CD4-positive, CD25-positive, alpha-beta regulatory T cell (primary cell): ENCODE data around the gene DOCK3. TPM values are rescaled to one million over a fixed set of nuclear protein-coding genes. Genes with fewer than 3 reads are reported as not detected.
"Not testable (repeated sequence)": the region's sequence is repeated elsewhere in the genome, so short reads cannot be mapped to it uniquely, and the experiment has no call there.

Experiments used
- ATAC-seq, 2 donors: fragments of 150-1000 bp; cut with Tn5 transposase; one replicate each; pipeline ENCODE4 v1.10.0; 2021; ENCODE audit warnings: low read depth in 2 of 2, moderate number of reproducible peaks in 2 of 2, moderate library complexity in 1 of 2
- DNase-seq, 3 donors: peaks; one replicate each; pipeline versions ENCODE4 v3.0.0 to v3.0.0-alpha.2; 2012 to 2022; ENCODE audit warnings: mixed read lengths in 1 of 3
- H3K27ac ChIP-seq: one replicate; pipeline ENCODE4 v1.7.0; 2013; ENCODE audit warnings: mild to moderate bottlenecking, low read length; ENCODE audit not compliant: insufficient read depth, poor library complexity, severe bottlenecking
- H3K27me3 ChIP-seq: one replicate; pipeline ENCODE4 v1.7.0; 2013; ENCODE audit warnings: low read length; ENCODE audit not compliant: control insufficient read depth, insufficient read depth
- H3K36me3 ChIP-seq: one replicate; pipeline ENCODE4 v1.7.0; 2013; ENCODE audit warnings: mild to moderate bottlenecking, low read length, moderate library complexity; ENCODE audit not compliant: control insufficient read depth, insufficient read depth
- H3K4me1 ChIP-seq: 2 replicates; pipeline ENCODE4 v1.7.0; 2013; ENCODE audit warnings: mild to moderate bottlenecking, low read length; ENCODE audit not compliant: insufficient read depth, control insufficient read depth, poor library complexity, severe bottlenecking
- H3K4me3 ChIP-seq: one replicate; pipeline ENCODE4 v1.7.0; 2013; ENCODE audit warnings: low read depth, mild to moderate bottlenecking, low read length, moderate library complexity
- H3K9me3 ChIP-seq, 2 experiments: 1 replicate in 1 of 2; 2 replicates in 1 of 2; pipeline ENCODE4 v1.7.0; 2013; ENCODE audit warnings: low read length in 2 of 2, mild to moderate bottlenecking in 1 of 2, moderate library complexity in 1 of 2; ENCODE audit not compliant: control insufficient read depth in 2 of 2
- H3K27ac Mint-ChIP-seq, 3 donors: one replicate each; pipeline ENCODE4 v1.8.0; 2020 to 2022; ENCODE audit warnings: mild to moderate bottlenecking in 3 of 3, mixed read lengths in 3 of 3, moderate library complexity in 2 of 3
- H3K27me3 Mint-ChIP-seq: one replicate; pipeline ENCODE4 v1.8.0; 2022; ENCODE audit warnings: mild to moderate bottlenecking, mixed read lengths
- H3K36me3 Mint-ChIP-seq: one replicate; pipeline ENCODE4 v1.8.0; 2020; ENCODE audit warnings: mixed read lengths
- H3K4me1 Mint-ChIP-seq, 4 donors: one replicate each; pipeline ENCODE4 v1.8.0; 2020 to 2022; ENCODE audit warnings: mixed read lengths in 4 of 4, mild to moderate bottlenecking in 1 of 4
- H3K4me3 Mint-ChIP-seq, 4 donors: one replicate each; pipeline ENCODE4 v1.8.0; 2020 to 2022; ENCODE audit warnings: mild to moderate bottlenecking in 4 of 4, mixed read lengths in 4 of 4, moderate library complexity in 3 of 4
- H3K9me3 Mint-ChIP-seq, 7 donors: one replicate each; pipeline ENCODE4 v1.8.0; 2020 to 2022; ENCODE audit warnings: mixed read lengths in 7 of 7, mild to moderate bottlenecking in 3 of 7, moderate library complexity in 2 of 7
- polyA plus RNA-seq, 4 donors: library from polyadenylated mRNA; unstranded; fragments of 300-500 nt; fragmentation: Illumina TruSeq; gene quantifications; one replicate each; pipeline ENCODE4 v1.2.3, GENCODE V29; 2021
- total RNA-seq: library from RNA; stranded (reverse); gene quantifications from one replicate; pipeline ENCODE4 v1.2.3, GENCODE V29; 2022

Gene DOCK3
- total and polyA plus RNA-seq, 5 donors from 2014 or later: 0.03 to 0.35 (median 0.08) TPM

- no peak for ATAC-seq
- Histone ChIP-seq H3K27ac (no peak overlapping the region), H3K27me3 (no peaks in the 10 kb centered on the region), H3K36me3 (no peaks in the 10 kb centered on the region), H3K4me3 (no peak overlapping the region), H3K4me1 (no peaks in the 10 kb centered on the region), H3K9me3 (no peaks in the 10 kb centered on the region)
- H3K27ac Mint-ChIP-seq: no peak overlapping the region
- no peak overlapping the region for H3K4me3 Mint-ChIP-seq
- no peaks in the 10 kb centered on the region for H3K36me3 Mint-ChIP-seq
- H3K27me3 Mint-ChIP-seq: no peaks in the 10 kb centered on the region
- H3K4me1 Mint-ChIP-seq: peaks cover 0 to 4% (median 2%) of the 10 kb centered on the region in 4 donors
- no peaks in the 10 kb centered on the region for H3K9me3 Mint-ChIP-seq
- DNase-seq: no peak
Observed at GRCh38 chr3:50658831-50659230, 15.9 kb upstream of the DOCK3 start.

DNA sequence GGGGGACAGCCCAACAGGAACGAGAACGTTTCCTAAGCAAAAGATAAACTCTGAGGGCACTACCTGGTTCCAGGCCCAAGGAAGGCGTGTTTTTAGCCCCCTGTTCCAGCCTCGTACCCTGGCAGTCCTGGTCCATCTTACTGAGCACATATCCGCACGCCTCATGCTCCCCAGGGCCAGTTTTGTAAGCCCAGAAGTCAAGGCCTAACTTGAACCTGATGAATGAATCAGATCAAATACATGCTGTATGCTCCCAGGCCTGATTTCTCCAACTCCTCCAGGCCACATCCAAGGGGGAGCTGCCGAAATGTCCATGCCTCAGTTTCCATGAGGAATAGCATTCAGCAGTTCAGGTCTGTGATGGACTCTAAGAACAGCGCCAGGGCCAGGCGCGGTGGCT lies 14.3 kb upstream of the DOCK3 start:
- no peaks in the 10 kb centered on the region for H3K36me3 ChIP-seq
- H3K4me3 ChIP-seq: no peak overlapping the region
- no peak overlapping the region for H3K27ac Mint-ChIP-seq
- ATAC-seq (no peak), DNase-seq (no peak)
- H3K36me3 Mint-ChIP-seq: no peaks in the 10 kb centered on the region
- no peaks in the 10 kb centered on the region for H3K9me3 Mint-ChIP-seq
- H3K27ac ChIP-seq: no peak overlapping the region
- H3K4me1 Mint-ChIP-seq: peaks cover 0 to 6% (median 2%) of the 10 kb centered on the region in 4 donors
- no peak overlapping the region for H3K4me3 Mint-ChIP-seq
- H3K4me1 ChIP-seq: no peaks in the 10 kb centered on the region
- H3K27me3 Mint-ChIP-seq: no peaks in the 10 kb centered on the region
- H3K27me3 ChIP-seq: no peaks in the 10 kb centered on the region
- no peaks in the 10 kb centered on the region for H3K9me3 ChIP-seq

- Mint-ChIP-seq H3K36me3 (no peaks in the 10 kb centered on the region), H3K4me3 (no peak overlapping the region), H3K4me1 (peaks cover 0 to 10% (median 3%) of the 10 kb centered on the region in 4 donors), H3K27ac (peak overlapping the region in 1 of 3 donors; percentile 18), H3K9me3 (no peaks in the 10 kb centered on the region), H3K27me3 (no peaks in the 10 kb centered on the region)
- Histone ChIP-seq H3K4me3 (no peak overlapping the region), H3K4me1 (no peaks in the 10 kb centered on the region), H3K27ac (no peak overlapping the region), H3K27me3 (no peaks in the 10 kb centered on the region), H3K36me3 (no peaks in the 10 kb centered on the region), H3K9me3 (no peaks in the 10 kb centered on the region)
- no peak for DNase-seq
- ATAC-seq: no peak
Observed at GRCh38 chr3:50661321-50661837, 13.3 kb upstream of the DOCK3 start.

GRCh38 chr3:50662408-50662807 lies 12.3 kb upstream of the DOCK3 start:
- ATAC-seq (no peak), DNase-seq (no peak)
- Histone ChIP-seq H3K4me3 (no peak overlapping the region), H3K27ac (no peak overlapping the region), H3K4me1 (no peaks in the 10 kb centered on the region), H3K27me3 (no peaks in the 10 kb centered on the region), H3K36me3 (no peaks in the 10 kb centered on the region), H3K9me3 (no peaks in the 10 kb centered on the region)
- no peaks in the 10 kb centered on the region for H3K27me3 Mint-ChIP-seq
- H3K9me3 Mint-ChIP-seq: no peaks in the 10 kb centered on the region
- no peak overlapping the region for H3K4me3 Mint-ChIP-seq
- peak overlapping the region in 1 of 3 donors; percentile 2 for H3K27ac Mint-ChIP-seq
- no peaks in the 10 kb centered on the region for H3K36me3 Mint-ChIP-seq
- peaks cover 0 to 8% (median 3%) of the 10 kb centered on the region in 4 donors for H3K4me1 Mint-ChIP-seq

DNA sequence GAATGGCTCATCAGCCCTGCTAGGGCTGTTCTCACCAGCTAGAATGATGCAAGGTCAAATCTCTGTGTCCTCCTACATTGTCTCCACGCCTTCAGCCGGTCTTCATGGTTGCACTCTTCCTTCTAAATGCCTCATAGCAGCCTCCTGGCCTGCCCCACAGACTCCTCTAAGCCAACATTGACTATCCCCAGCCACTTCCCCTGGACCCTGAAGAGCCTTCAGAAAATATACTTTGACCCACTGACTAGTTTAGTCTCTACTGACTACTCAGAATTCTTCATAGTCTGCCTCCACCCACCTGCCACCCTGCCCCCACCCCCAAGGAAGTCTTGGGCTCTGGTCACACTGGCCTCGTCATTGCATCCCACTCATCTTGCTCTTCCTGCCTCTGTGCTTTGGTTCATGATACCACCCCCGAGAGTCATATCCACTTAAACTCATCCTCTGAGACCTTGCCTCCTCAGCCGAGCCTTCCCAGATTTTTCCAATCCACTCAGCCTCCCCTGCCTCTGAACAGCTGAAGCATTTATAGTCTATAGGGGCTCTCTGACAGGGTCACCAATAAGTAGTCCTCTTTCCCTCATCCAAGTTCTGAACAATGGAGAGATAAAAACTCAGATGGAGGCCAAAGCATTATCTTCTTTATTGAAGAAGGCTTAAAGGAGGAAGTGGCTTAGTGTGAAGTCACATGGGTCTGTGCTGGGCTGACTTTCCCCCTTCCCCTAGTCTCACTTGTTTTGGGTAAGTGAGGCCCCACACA lies 9.5 kb upstream of the DOCK3 start:
- Mint-ChIP-seq H3K9me3 (no peaks in the 10 kb centered on the region), H3K4me3 (no peak overlapping the region), H3K36me3 (no peaks in the 10 kb centered on the region), H3K27me3 (peaks cover 5% of the 10 kb centered on the region), H3K27ac (peak overlapping the region; percentile 6 to 34 (median 21)), H3K4me1 (peaks cover 0 to 8% (median 3%) of the 10 kb centered on the region in 4 donors)
- Histone ChIP-seq H3K27ac (no peak overlapping the region), H3K9me3 (no peaks in the 10 kb centered on the region), H3K27me3 (no peaks in the 10 kb centered on the region), H3K4me3 (no peak overlapping the region), H3K36me3 (no peaks in the 10 kb centered on the region), H3K4me1 (no peaks in the 10 kb centered on the region)
- ATAC-seq: no peak
- no peak for DNase-seq

- not testable (repeated sequence) for DNase-seq, H3K4me3 ChIP-seq, H3K4me1 Mint-ChIP-seq, H3K36me3 Mint-ChIP-seq, H3K4me1 ChIP-seq, H3K4me3 Mint-ChIP-seq, ATAC-seq, H3K27me3 Mint-ChIP-seq, H3K9me3 Mint-ChIP-seq, H3K9me3 ChIP-seq, H3K27me3 ChIP-seq, H3K36me3 ChIP-seq, H3K27ac ChIP-seq
- peak overlapping the region in 1 of 3 donors; percentile 34 for H3K27ac Mint-ChIP-seq
Observed at GRCh38 chr3:50665841-50666115, 8.9 kb upstream of the DOCK3 start.

DNA sequence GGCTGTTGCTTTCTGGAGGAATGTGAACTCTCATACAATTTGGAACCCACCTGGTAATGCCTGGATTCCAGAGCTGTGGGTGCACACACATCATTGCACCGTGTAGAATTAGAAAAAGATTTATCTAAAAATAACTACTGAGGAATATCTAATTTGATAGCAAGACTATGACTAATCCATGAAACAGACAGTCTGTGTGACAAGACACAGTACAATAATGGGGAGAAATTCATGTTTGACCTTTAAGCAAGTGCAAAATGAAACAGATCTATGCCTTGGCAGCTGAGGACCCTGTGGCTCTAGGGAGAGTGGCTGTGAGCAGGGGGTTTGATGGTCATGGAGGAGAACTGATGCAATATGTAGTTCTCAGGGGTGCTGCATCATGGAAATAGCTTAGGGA lies 7.9 kb upstream of the DOCK3 start:
- peaks cover 9% of the 10 kb centered on the region for H3K27me3 Mint-ChIP-seq
- H3K4me1 ChIP-seq: no peaks in the 10 kb centered on the region
- H3K9me3 Mint-ChIP-seq: no peaks in the 10 kb centered on the region
- H3K4me3 Mint-ChIP-seq: no peak overlapping the region
- no peaks in the 10 kb centered on the region for H3K9me3 ChIP-seq
- no peaks in the 10 kb centered on the region for H3K36me3 Mint-ChIP-seq
- H3K4me1 Mint-ChIP-seq: peaks cover 0 to 8% (median 3%) of the 10 kb centered on the region in 4 donors
- ATAC-seq (no peak), DNase-seq (no peak)
- no peaks in the 10 kb centered on the region for H3K27me3 ChIP-seq
- no peak overlapping the region for H3K4me3 ChIP-seq
- no peaks in the 10 kb centered on the region for H3K36me3 ChIP-seq
- peak overlapping the region in 1 of 3 donors; percentile 57 for H3K27ac Mint-ChIP-seq
- no peak overlapping the region for H3K27ac ChIP-seq

DNA sequence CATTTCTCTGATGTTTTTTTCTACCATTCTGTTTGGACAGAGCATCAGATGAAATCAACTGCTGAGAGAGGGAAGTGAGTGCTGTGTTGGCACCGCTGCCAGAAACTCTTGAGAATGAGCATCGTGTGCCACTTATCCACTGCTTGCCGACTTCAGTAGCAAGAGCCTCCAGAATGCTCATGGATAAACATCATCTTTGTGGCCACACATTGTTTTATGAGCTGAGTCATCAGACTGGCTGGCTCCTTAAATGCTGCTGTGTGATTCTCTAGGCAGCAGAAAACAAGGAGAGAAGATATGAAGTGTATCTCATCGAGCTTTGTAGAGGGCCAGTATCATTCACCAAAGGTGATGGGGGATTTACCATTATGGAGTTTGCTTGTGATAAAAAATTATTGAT lies 3.4 kb upstream of the DOCK3 start:
- no peaks in the 10 kb centered on the region for H3K9me3 ChIP-seq
- no peaks in the 10 kb centered on the region for H3K36me3 ChIP-seq
- Mint-ChIP-seq H3K4me1 (peaks cover 0 to 12% (median 7%) of the 10 kb centered on the region in 4 donors), H3K4me3 (no peak overlapping the region), H3K9me3 (no peaks in the 10 kb centered on the region), H3K27ac (no peak overlapping the region), H3K36me3 (no peaks in the 10 kb centered on the region), H3K27me3 (peaks cover 37% of the 10 kb centered on the region)
- peaks cover 6% of the 10 kb centered on the region for H3K4me1 ChIP-seq
- DNase-seq (no peak), ATAC-seq (no peak)
- peaks cover 20% of the 10 kb centered on the region for H3K27me3 ChIP-seq
- H3K4me3 ChIP-seq: no peak overlapping the region
- H3K27ac ChIP-seq: no peak overlapping the region
